Endothelial cell of umbilical vein (primary cell): ENCODE measurements around the gene USH2A. TPM values are rescaled to one million over a fixed set of nuclear protein-coding genes. Genes with fewer than 3 reads are reported as not detected.

Experiments used
- BruUV-seq: library from RNA; stranded (reverse); fragments of 400-500 nt; replicated peaks from 2 replicates; lab custom pipeline; 2021; lab: Mats Ljungman, UMichigan
- CTCF ChIA-PET: fragments of 300-600, 350-600 bp; sonication (Branson Sonifier 250); formaldehyde crosslinking; loops from one replicate; lab custom pipeline; 2021; ENCODE audit warnings: antibody characterized with exemption, inconsistent platforms; lab: Charles Lee
- POLR2A ChIA-PET: fragments of 300-600, 350-600 bp; sonication (Branson Sonifier 250); formaldehyde crosslinking; loops from one replicate; lab custom pipeline; 2021; ENCODE audit warnings: antibody characterized with exemption, inconsistent platforms; lab: Charles Lee
- DNase-seq: peaks from one replicate; pipeline ENCODE4 v3.0.0-alpha.2; 2011; ENCODE audit warnings: low read depth, low spot score
- FAIRE-seq: peaks from 2 replicates; lab custom pipeline; 2011; peaks lifted over from hg19 to GRCh38; lab: Jason Lieb, UNC
- H2AFZ ChIP-seq: 2 replicates; pipeline ENCODE4 v1.6.0; 2012; ENCODE audit warnings: low read depth, low read length, control low read depth, inconsistent platforms
- H3K27ac ChIP-seq: 2 replicates; pipeline ENCODE4 v1.5.1; 2011; ENCODE audit warnings: low read depth, mild to moderate bottlenecking, control low read depth, low read length, moderate library complexity; ENCODE audit not compliant: insufficient read depth
- H3K27me3 ChIP-seq, 2 experiments: 2 replicates each; pipeline versions ENCODE4 v1.6.0 to v1.6.1; 2011; ENCODE audit warnings: low read length in 2 of 2, mixed read lengths in 1 of 2; ENCODE audit not compliant: control insufficient read depth in 2 of 2, insufficient read depth in 2 of 2
- H3K36me3 ChIP-seq, 2 experiments: 2 replicates in 1 of 2; 3 replicates in 1 of 2; pipeline ENCODE4 v1.5.1; 2011; ENCODE audit warnings: low read length in 2 of 2, mild to moderate bottlenecking in 1 of 2, moderate library complexity in 1 of 2; ENCODE audit not compliant: control insufficient read depth in 2 of 2, insufficient read depth in 2 of 2; ENCODE audit errors: extremely low read depth in 1 of 2
- H3K4me1 ChIP-seq: 3 replicates; pipeline ENCODE4 v1.5.1; 2011; ENCODE audit warnings: mild to moderate bottlenecking, low read length; ENCODE audit not compliant: control insufficient read depth, insufficient read depth; ENCODE audit errors: extremely low read depth
- H3K4me2 ChIP-seq: 2 replicates; pipeline ENCODE4 v1.6.1; 2011; ENCODE audit warnings: low read length, control low read depth, mixed read lengths; ENCODE audit not compliant: insufficient read depth
- H3K4me3 ChIP-seq, 3 experiments: fragments of 200-600 bp in 1 of 3; sonication (generic), shearing (Covaris generic) in 1 of 3; replicated peaks in 1 of 3; 2 replicates each; pipeline ENCODE4 v1.5.1; 2011 to 2016; ENCODE audit warnings: control low read depth in 3 of 3, low read length in 3 of 3, mild to moderate bottlenecking in 2 of 3, inconsistent platforms in 1 of 3, low read depth in 1 of 3, moderate library complexity in 1 of 3; ENCODE audit not compliant: insufficient read depth in 1 of 3
- H3K79me2 ChIP-seq: 2 replicates; pipeline ENCODE4 v1.6.0; 2012; ENCODE audit warnings: low read length, inconsistent platforms; ENCODE audit not compliant: control insufficient read depth, insufficient read depth
- H3K9ac ChIP-seq: replicated peaks from 2 replicates; pipeline ENCODE3; 2011; ENCODE audit warnings: low read length, control low read depth; ENCODE audit not compliant: insufficient read depth; ENCODE audit errors: extremely low read depth
- H3K9me1 ChIP-seq: replicated peaks from 3 replicates; pipeline ENCODE4 v1.6.0; 2011; ENCODE audit warnings: mild to moderate bottlenecking, low read length; ENCODE audit not compliant: control insufficient read depth, insufficient read depth; ENCODE audit errors: extremely low read depth
- H3K9me3 ChIP-seq: replicated peaks from 2 replicates; pipeline ENCODE4 v1.5.1; 2012; ENCODE audit warnings: low read length, inconsistent platforms; ENCODE audit not compliant: control insufficient read depth, insufficient read depth
- H4K20me1 ChIP-seq: replicated peaks from 2 replicates; pipeline ENCODE3; 2011; ENCODE audit warnings: mild to moderate bottlenecking, low read length; ENCODE audit not compliant: control insufficient read depth, insufficient read depth; ENCODE audit errors: extremely low read depth
- CTCF ChIP-seq, 2 donors: IDR thresholded peaks; 1 replicate in 1 of 2; 2 replicates in 1 of 2; pipeline ENCODE4 v1.5.1; 2011; ENCODE audit warnings: low read length in 2 of 2, mild to moderate bottlenecking in 2 of 2, moderate library complexity in 2 of 2, control low read depth in 1 of 2, inconsistent platforms in 1 of 2, low read depth in 1 of 2; ENCODE audit not compliant: insufficient read depth in 1 of 2; ENCODE audit errors: extremely low read depth in 1 of 2
- EZH2 ChIP-seq: IDR thresholded peaks from 2 replicates; pipeline ENCODE4 v1.6.1; 2012; ENCODE audit warnings: borderline replicate concordance, low read depth, mild to moderate bottlenecking, moderate library complexity, low read length, inconsistent platforms; ENCODE audit not compliant: severe bottlenecking
- GATA2 ChIP-seq: IDR thresholded peaks from 2 replicates; pipeline ENCODE4 v1.7.0; 2011; ENCODE audit warnings: low read depth, mild to moderate bottlenecking, moderate library complexity, mixed read lengths, low read length; ENCODE audit not compliant: insufficient read length, insufficient read depth
- JUN ChIP-seq: IDR thresholded peaks from 2 replicates; pipeline ENCODE4 v1.6.1; 2011; ENCODE audit warnings: borderline replicate concordance, low read depth; ENCODE audit not compliant: insufficient read length, insufficient read depth
- MYC ChIP-seq: IDR thresholded peaks from one replicate; pipeline ENCODE4 v1.6.1; 2011; ENCODE audit warnings: mild to moderate bottlenecking, low read depth, low read length
- POLR2A ChIP-seq: IDR thresholded peaks from 2 replicates; pipeline ENCODE4 v1.6.1; 2012; ENCODE audit warnings: low read depth, mild to moderate bottlenecking, control low read depth, low read length
- dilution Hi-C: fragments of 300-500 bp; cut with MboI; formaldehyde crosslinking; loops from one replicate; pipeline ENCODE4 v1.15.0; 2019; ENCODE audit warnings: low sequenced_read_pairs; ENCODE audit not compliant: extremely low pct_ligation_motif_present
- intact Hi-C: fragments of 100-400 bp; cut with micrococcal nuclease; formaldehyde crosslinking; loops from one replicate; pipeline ENCODE4 v1.10.0; 2022
- polyA plus RNA-seq, 4 experiments: library from polyadenylated mRNA; depleted of rRNA in 3 of 4; stranded (reverse) in 3 of 4; unstranded in 1 of 4; fragments of >200 nt; gene quantifications; 2 replicates each; pipeline versions ENCODE4 v1.2.1 to v1.2.3, GENCODE V29; 2011 to 2012; ENCODE audit warnings: missing spikeins in 1 of 4
- total RNA-seq: library from RNA; stranded (reverse); gene quantifications from 2 replicates; pipeline ENCODE4 v1.2.3, GENCODE V29; 2021
- TF ChIP-seq, protein P1 (sequence below): IDR thresholded peaks from 2 replicates; pipeline ENCODE4 v1.6.1; 2011; ENCODE audit not compliant: insufficient read depth, insufficient read length

The USH2A gene
- total and polyA plus RNA-seq, 2 donors (not counting 3 experiments of a cell fraction or from before 2014, with no cell fraction given) = not detected

- H3K27me3 ChIP-seq = no peaks in the 10 kb centered on the region
- intact Hi-C loops = no loop called here
- no peak overlapping the region for H3K4me3 ChIP-seq
- H3K27ac ChIP-seq = no peak overlapping the region
- H3K9me1 ChIP-seq = no peaks in the 10 kb centered on the region
- BruUV-seq = no TSS peak
- POLR2A ChIA-PET = no interaction called here
- H4K20me1 ChIP-seq = no peaks in the 10 kb centered on the region
- no peaks in the 10 kb centered on the region for H3K4me1 ChIP-seq
- H3K9me3 ChIP-seq = peaks cover 2% of the 10 kb centered on the region
- H3K36me3 ChIP-seq = no peaks in the 10 kb centered on the region
- H3K4me2 ChIP-seq = no peak overlapping the region
- DNase-seq = no peak
- TF ChIP-seq GATA2 (no peak), CTCF (IDR thresholded peaks at IDR 0.05; ENCODE audit: extremely low read depth in 1 of 2, insufficient read depth in 1 of 2, low read depth in 1 of 2, low read length in 2 of 2) (no peak), POLR2A (no peak), EZH2 (no peak)
- H2AFZ ChIP-seq = no peak overlapping the region
- no peaks in the 10 kb centered on the region for H3K79me2 ChIP-seq
- CTCF ChIA-PET = no interaction called here
- dilution Hi-C loops = no loop called here
- FAIRE-seq = no peak
- H3K9ac ChIP-seq = no peak overlapping the region
Observed at GRCh38 chr1:215842905-215843304, 580.3 kb downstream of the USH2A start.

GRCh38 chr1:215835951-215836350 lies 587.3 kb downstream of the USH2A start:
- no peaks in the 10 kb centered on the region for H3K9me3 ChIP-seq
- no TSS peak for BruUV-seq
- no peaks in the 10 kb centered on the region for H3K36me3 ChIP-seq
- intact Hi-C loops = no loop called here
- no peak overlapping the region for H2AFZ ChIP-seq
- no peak for DNase-seq
- no peaks in the 10 kb centered on the region for H4K20me1 ChIP-seq
- CTCF ChIA-PET = no interaction called here
- POLR2A ChIA-PET = no interaction called here
- dilution Hi-C loops = no loop called here
- no peak overlapping the region for H3K4me2 ChIP-seq
- H3K27me3 ChIP-seq = no peaks in the 10 kb centered on the region
- no peak overlapping the region for H3K9ac ChIP-seq
- no peaks in the 10 kb centered on the region for H3K79me2 ChIP-seq
- no peaks in the 10 kb centered on the region for H3K4me1 ChIP-seq
- H3K27ac ChIP-seq = no peak overlapping the region
- no peak overlapping the region for H3K4me3 ChIP-seq
- no peaks in the 10 kb centered on the region for H3K9me1 ChIP-seq
- TF ChIP-seq JUN = no peak
- TF ChIP-seq EZH2 = no peak
- no peak for TF ChIP-seq POLR2A
- TF ChIP-seq MYC = no peak
- TF ChIP-seq, protein P1, sequence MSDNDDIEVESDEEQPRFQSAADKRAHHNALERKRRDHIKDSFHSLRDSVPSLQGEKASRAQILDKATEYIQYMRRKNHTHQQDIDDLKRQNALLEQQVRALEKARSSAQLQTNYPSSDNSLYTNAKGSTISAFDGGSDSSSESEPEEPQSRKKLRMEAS = no peak
- FAIRE-seq = no peak
